ENCODE results near the gene MPP2.

DNA sequence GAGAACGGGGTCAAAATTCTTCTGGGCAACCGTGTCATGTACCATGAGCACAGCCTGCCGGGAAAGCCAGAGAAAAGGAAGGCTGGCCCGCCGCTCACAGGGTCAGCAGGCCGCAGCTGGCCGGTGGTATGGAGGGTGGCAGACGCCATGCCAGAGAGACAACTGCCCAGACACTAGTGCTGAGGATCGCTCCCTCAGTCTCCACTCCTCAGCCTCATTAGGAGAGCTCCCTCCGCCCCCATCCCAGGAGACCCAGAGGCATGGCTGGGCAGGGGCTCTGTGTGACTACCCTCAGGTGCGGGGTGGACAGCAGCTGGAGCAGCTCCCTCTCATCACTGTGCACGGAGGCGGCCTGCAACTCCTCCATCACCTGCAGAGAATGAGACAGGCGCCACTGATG is 77.6 kb downstream of the MPP2 start:
- TF ChIP-seq, protein P1, sequence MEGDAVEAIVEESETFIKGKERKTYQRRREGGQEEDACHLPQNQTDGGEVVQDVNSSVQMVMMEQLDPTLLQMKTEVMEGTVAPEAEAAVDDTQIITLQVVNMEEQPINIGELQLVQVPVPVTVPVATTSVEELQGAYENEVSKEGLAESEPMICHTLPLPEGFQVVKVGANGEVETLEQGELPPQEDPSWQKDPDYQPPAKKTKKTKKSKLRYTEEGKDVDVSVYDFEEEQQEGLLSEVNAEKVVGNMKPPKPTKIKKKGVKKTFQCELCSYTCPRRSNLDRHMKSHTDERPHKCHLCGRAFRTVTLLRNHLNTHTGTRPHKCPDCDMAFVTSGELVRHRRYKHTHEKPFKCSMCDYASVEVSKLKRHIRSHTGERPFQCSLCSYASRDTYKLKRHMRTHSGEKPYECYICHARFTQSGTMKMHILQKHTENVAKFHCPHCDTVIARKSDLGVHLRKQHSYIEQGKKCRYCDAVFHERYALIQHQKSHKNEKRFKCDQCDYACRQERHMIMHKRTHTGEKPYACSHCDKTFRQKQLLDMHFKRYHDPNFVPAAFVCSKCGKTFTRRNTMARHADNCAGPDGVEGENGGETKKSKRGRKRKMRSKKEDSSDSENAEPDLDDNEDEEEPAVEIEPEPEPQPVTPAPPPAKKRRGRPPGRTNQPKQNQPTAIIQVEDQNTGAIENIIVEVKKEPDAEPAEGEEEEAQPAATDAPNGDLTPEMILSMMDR (IDR thresholded peaks at IDR 0.05), result no peak
- TF ChIP-seq ZFX (IDR thresholded peaks at IDR 0.05; ENCODE audit: borderline replicate concordance), result no peak

Measured in 22Rv1 (cell line).